HEK293T (cell line): ENCODE measurements around the gene FAM118B.
A peak's percentile ranks its signal among the peaks of the same experiment; 100 is the strongest.

Source experiments
- CTCF ChIA-PET: fragments of 350-600 bp; formaldehyde crosslinking; extraction: SDS; loops from one replicate; lab custom pipeline; 2021; ENCODE audit warnings: antibody characterized with exemption, inconsistent platforms; lab: Yijun Ruan, JAX
- POLR2A ChIA-PET: fragments of 350-600 bp; formaldehyde crosslinking; extraction: SDS; loops from one replicate; lab custom pipeline; 2020; ENCODE audit warnings: antibody characterized with exemption, inconsistent platforms; lab: Yijun Ruan, JAX
- DNase-seq: peaks from one replicate; pipeline ENCODE4 v3.0.0; 2012; ENCODE audit warnings: mixed read lengths; ENCODE audit errors: extremely low spot score
- ARNT ChIP-seq: fragments of 450-650 bp; IDR thresholded peaks from 2 replicates; pipeline ENCODE4 v1.6.1; 2017; ENCODE audit warnings: mild to moderate bottlenecking
- BHLHE40 ChIP-seq: fragments of 450-650 bp; IDR thresholded peaks from 2 replicates; pipeline ENCODE4 v1.6.1; 2016; ENCODE audit warnings: mild to moderate bottlenecking, moderate library complexity, borderline replicate concordance
- CTBP1 ChIP-seq: fragments of 450-650 bp; IDR thresholded peaks from 2 replicates; pipeline ENCODE4 v1.6.1; 2016; ENCODE audit warnings: borderline replicate concordance
- ELF4 ChIP-seq: fragments of 450-650 bp; IDR thresholded peaks from 2 replicates; pipeline ENCODE4 v1.6.1; 2017; ENCODE audit warnings: antibody characterized with exemption
- FOXA1 ChIP-seq: fragments of 450-650 bp; IDR thresholded peaks from 2 replicates; pipeline ENCODE4 v1.6.1; 2016; ENCODE audit warnings: mild to moderate bottlenecking
- FOXK2 ChIP-seq: fragments of 450-650 bp; IDR thresholded peaks from 2 replicates; pipeline ENCODE4 v1.6.1; 2016; ENCODE audit warnings: mild to moderate bottlenecking
- FOXM1 ChIP-seq: fragments of 450-650 bp; IDR thresholded peaks from 2 replicates; pipeline ENCODE4 v1.6.1; 2017; ENCODE audit warnings: mild to moderate bottlenecking, borderline replicate concordance
- HDGF ChIP-seq: fragments of 450-650 bp; IDR thresholded peaks from 2 replicates; pipeline ENCODE4 v1.6.1; 2017; ENCODE audit warnings: antibody characterized with exemption, borderline replicate concordance
- L3MBTL2 ChIP-seq: fragments of 450-650 bp; conservative IDR thresholded peaks from 2 replicates; pipeline ENCODE4 v1.6.1; 2016; ENCODE audit warnings: mild to moderate bottlenecking
- LEF1 ChIP-seq: fragments of 450-650 bp; IDR thresholded peaks from 2 replicates; pipeline ENCODE4 v1.6.1; 2017; ENCODE audit warnings: mild to moderate bottlenecking, borderline replicate concordance
- NFRKB ChIP-seq: fragments of 450-650 bp; IDR thresholded peaks from 2 replicates; pipeline ENCODE4 v1.6.1; 2016; ENCODE audit warnings: mild to moderate bottlenecking, moderate library complexity
- PKNOX1 ChIP-seq: fragments of 450-650 bp; IDR thresholded peaks from 2 replicates; pipeline ENCODE4 v1.6.1; 2016
- SP1 ChIP-seq: fragments of 450-650 bp; IDR thresholded peaks from 2 replicates; pipeline ENCODE4 v1.6.1; 2017
- SUZ12 ChIP-seq: fragments of 450-650 bp; IDR thresholded peaks from 2 replicates; pipeline ENCODE4 v1.6.1; 2016; ENCODE audit warnings: mild to moderate bottlenecking
- TARDBP ChIP-seq: fragments of 450-650 bp; IDR thresholded peaks from 2 replicates; pipeline ENCODE4 v1.6.1; 2016
- ZNF384 ChIP-seq: fragments of 450-650 bp; IDR thresholded peaks from 2 replicates; pipeline ENCODE4 v1.6.1; 2016

Gene FAM118B

DNA sequence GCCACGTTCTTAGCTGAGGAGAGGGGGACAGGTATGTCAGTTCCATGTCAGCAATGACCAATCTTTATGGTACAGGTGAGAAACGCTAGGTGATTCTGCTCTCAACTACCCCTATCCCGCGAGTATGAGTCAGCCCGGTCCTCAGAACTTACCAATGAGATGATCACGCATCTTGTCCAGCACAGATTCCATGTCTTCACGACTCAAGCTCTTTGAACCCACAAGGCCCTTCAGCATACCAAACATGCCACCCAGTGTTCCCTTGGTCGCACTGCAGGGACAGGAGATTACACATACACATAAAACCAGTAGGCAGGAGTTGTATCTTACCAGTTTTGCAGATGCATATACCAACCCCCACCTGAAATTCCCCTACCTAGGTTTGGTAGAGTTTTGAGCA lies 54.2 kb downstream of the FAM118B start:
- no peak for DNase-seq
- TF ChIP-seq TARDBP (no peak), FOXM1 (no peak), ARNT (no peak), NFRKB (no peak), FOXK2 (no peak), HDGF (no peak), ELF4 (no peak), ZNF384 (no peak), CTBP1 (no peak), LEF1 (no peak), L3MBTL2 (no peak), FOXA1 (no peak), SP1 (no peak), PKNOX1 (no peak), SUZ12 (no peak), BHLHE40 (no peak)
- ChIA-PET CTCF (no interaction called here), POLR2A (interaction anchor here (1.5 kb wide), 1 partner anchor 38 kb away, joined by 4 read pairs; the partner anchor contains the start of gene DCPS)

- no peak for DNase-seq
- ChIA-PET CTCF (no interaction called here), POLR2A (interaction anchor here (1.9 kb wide), 1 partner anchor 12 kb away, joined by 8 read pairs; no protein-coding TSS in a partner anchor)
- no peak for TF ChIP-seq LEF1
- TF ChIP-seq ZNF384, result no peak
- TF ChIP-seq CTBP1, result no peak
- TF ChIP-seq ELF4, result no peak
- no peak for TF ChIP-seq FOXA1
- no peak for TF ChIP-seq FOXK2
- TF ChIP-seq ARNT, result no peak
- no peak for TF ChIP-seq L3MBTL2
- TF ChIP-seq SUZ12, result no peak
- no peak for TF ChIP-seq HDGF
- TF ChIP-seq BHLHE40, result no peak
- TF ChIP-seq NFRKB, result no peak
- TF ChIP-seq FOXM1, result no peak
- TF ChIP-seq PKNOX1, result no peak
- no peak for TF ChIP-seq TARDBP
- TF ChIP-seq SP1, result no peak
Measured at GRCh38 chr11:126267650-126268049, 56.1 kb downstream of the FAM118B start.

- peak; percentile 56 for DNase-seq
Measured at GRCh38 chr11:126268361-126268707, 56.8 kb downstream of the FAM118B start.

GRCh38 chr11:126268708-126269579 lies 57.4 kb downstream of the FAM118B start, which contains the start of the genes FOXRED1 and SRPRA:
TSS of gene FOXRED1 (plus strand) at chr11:126269154. CDS start at chr11:126269207, 53 bp downstream.
TSS of gene SRPRA (minus strand) at chr11:126268895. CDS start at chr11:126268804, 91 bp downstream.
- DNase-seq, result peak; percentile 100
- ChIA-PET POLR2A (interaction anchor here (0.6 to 2.6 kb wide), 16 partner anchors 10 to 366 kb away, joined by 3 to 27 read pairs (median 4); partner anchors contain the start of genes DCPS, FAM118B, PUS3 and RPUSD4), CTCF (no interaction called here)
- TF ChIP-seq BHLHE40 (no peak), SP1 (no peak), CTBP1 (no peak), FOXK2 (no peak), NFRKB (no peak), SUZ12 (no peak), FOXA1 (no peak), ARNT (no peak), L3MBTL2 (no peak), ELF4 (peak; percentile 37), FOXM1 (no peak), ZNF384 (no peak), PKNOX1 (peak; percentile 48; the same call in 1 of the 2 replicates), TARDBP (no peak)

More at GRCh38 chr11:126268361-126268707, 56.8 kb downstream of the FAM118B start:
- CTCF ChIA-PET, result no interaction called here
- TF ChIP-seq PKNOX1, result no peak
- TF ChIP-seq L3MBTL2, result no peak
- TF ChIP-seq CTBP1, result no peak
- POLR2A ChIA-PET, result interaction anchor here (0.6 to 2.6 kb wide), 15 partner anchors 10 to 365 kb away, joined by 3 to 27 read pairs (median 4); partner anchors contain the start of genes DCPS, FAM118B, PUS3 and RPUSD4

DNA sequence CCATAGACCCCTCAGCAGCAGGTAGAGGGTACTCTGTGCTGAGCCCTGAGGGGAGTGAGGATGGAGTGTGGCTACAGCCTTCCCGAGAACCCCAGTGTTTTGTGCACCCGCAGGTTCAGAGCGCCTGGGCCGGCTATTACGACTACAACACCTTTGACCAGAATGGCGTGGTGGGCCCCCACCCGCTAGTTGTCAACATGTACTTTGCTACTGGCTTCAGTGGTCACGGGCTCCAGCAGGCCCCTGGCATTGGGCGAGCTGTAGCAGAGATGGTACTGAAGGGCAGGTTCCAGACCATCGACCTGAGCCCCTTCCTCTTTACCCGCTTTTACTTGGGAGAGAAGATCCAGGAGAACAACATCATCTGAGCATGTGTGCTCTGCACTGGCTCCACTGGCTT lies 65.7 kb downstream of the FAM118B start:
- ChIA-PET POLR2A (no interaction called here), CTCF (no interaction called here)
- no peak for TF ChIP-seq HDGF
- TF ChIP-seq ZNF384, result no peak
- TF ChIP-seq L3MBTL2, result no peak
- no peak for TF ChIP-seq BHLHE40
- no peak for TF ChIP-seq NFRKB
- no peak for TF ChIP-seq ARNT
- TF ChIP-seq PKNOX1, result no peak
- TF ChIP-seq LEF1, result no peak
- TF ChIP-seq SP1, result no peak
- TF ChIP-seq CTBP1, result no peak
- no peak for TF ChIP-seq FOXK2
- TF ChIP-seq TARDBP, result no peak
- no peak for TF ChIP-seq FOXM1
- TF ChIP-seq FOXA1, result no peak
- TF ChIP-seq SUZ12, result no peak
- no peak for TF ChIP-seq ELF4
- no peak for DNase-seq
